NCI-H226 (cell line): Measurements from ENCODE around the gene USP54.

Source experiments
- DNase-seq: peaks from one replicate; pipeline ENCODE4 v3.0.0-alpha.2; 2015

Gene USP54

DNA sequence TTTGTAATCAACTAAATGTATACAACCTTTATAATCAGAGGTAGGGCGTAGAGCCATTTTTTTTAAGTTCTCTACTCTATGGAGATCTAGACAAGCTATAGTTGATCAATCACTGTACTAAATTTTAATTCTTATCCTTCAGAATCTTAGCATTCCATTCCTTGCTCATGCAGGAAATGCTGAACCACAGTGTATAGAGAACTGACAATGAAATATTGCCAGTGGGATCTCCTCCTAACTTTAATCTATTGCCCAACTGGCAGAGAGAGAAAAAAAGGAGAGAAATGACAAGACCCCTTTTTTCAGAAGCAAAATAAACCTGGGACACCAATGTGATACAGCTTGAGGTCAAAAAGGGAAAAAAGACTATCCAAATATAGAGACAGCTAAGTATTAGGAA, 68.9 kb downstream of the USP54 start:
- DNase-seq = peak; percentile 49

DNA sequence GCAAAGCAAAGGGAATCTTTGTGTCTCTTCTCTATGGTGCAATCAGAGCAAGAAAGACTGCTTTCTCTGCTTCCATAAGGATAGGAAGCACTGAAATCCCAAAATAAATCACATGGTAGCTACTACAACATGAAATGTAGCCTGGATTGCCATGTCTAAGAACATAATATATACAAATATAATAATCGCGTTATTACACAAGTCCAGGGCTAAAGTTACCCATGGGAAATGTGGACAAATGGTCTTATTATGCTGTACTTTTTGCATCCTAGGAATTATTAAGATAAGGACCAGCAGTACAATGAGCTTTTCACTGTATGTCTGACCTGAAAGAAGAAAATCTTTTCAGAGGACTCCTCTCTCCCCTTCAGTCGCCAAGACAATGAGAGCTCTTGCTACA, 71.8 kb downstream of the USP54 start:
- no peak for DNase-seq

DNA sequence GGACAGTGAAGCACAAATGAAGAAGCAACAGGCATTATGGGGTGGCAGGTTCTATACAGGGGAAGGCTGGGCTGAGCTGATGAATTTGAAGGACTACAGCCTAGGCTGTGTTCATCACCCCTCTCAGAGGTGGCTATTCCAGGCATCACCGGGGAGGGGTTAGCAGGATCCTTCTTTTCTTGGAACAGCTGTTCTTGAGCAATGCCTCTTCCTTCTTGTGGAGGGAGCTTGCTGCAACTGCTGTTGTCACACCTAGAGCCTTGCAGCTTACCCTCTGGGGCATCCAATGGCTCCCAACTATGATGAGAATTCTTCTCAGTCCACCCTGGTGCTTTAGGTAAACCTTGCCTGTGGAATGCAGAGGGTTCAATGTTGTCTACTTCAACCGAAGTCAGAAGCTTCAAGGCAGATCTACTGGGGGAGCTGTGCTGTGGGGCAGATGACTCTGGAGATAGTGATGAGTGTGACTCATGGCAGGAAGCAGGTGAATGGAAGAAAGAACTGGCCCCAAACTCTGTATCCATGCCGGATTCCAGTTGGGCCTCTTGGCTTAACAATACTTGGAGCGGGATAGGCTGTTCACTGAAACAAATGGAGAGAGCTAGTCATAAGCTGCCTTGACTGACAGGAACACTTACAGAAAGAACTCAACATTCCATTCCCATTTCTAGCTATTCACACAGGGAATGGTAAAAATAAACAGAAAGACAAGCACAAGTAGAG, 73.8 kb downstream of the USP54 start:
- peak; percentile 64 for DNase-seq

DNA sequence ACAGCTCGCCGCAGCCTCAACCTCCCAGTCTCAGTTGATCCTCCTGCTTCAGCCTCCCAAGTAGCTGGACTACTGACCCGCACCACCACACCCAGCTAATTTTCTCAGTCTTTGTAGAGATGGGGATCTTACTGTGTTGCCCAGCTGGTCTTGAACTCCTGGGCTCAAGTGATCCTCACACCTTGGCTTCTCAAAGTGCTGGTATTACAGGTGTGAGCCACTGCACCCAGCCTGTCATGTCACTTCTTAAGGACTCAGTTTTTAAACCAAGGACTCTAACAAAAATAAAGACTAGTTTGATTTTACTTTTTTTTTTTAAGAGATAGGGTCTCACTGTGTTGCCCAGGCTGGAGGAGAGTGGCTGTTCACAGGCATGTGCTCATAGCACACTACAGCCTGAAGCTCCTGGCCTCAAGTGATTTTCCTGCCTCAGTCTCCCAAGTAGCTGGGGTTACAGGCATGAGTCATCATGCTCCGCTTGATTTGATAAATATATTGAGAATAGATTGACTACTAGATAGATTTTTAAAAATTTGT, 78.9 kb downstream of the USP54 start:
- DNase-seq = no peak

DNA sequence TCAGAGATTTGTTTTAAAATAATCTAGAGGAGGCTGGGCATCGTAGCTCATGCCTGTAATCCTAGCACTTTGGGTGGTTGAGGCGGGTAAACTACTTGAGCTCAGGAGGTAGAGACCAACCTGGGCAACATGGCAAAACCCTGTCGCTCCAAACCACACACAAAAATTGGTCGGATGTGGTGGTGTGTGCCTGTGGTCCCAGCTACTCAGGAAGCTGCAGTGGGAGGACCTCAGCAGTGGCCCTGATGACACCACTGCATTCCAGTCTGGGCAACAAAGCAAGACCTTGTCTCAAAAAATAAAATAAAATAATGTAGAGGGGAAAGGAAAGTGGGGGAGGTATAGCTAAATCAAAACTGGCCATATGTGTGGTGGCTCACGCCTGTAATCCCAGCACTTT, 81.4 kb downstream of the USP54 start:
- no peak for DNase-seq

DNA sequence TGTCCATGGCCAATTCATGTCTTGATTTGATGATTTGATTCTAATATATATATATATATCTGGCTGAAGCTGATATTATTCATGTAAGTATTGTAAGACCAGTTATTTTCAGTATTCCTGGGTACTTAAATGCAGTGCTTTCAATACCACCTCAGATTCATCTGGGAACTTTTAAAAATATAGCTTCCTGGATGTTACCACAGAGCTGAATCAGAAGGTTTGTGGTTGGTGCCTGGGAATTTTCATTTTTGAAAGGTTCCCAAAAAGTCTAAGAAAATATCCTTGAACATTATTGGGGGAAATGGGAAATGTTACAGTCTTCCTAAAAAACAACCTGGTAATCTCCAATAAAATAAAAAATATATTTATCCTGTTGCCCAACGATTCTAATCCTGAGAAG, 84.7 kb downstream of the USP54 start:
- no peak for DNase-seq

DNA sequence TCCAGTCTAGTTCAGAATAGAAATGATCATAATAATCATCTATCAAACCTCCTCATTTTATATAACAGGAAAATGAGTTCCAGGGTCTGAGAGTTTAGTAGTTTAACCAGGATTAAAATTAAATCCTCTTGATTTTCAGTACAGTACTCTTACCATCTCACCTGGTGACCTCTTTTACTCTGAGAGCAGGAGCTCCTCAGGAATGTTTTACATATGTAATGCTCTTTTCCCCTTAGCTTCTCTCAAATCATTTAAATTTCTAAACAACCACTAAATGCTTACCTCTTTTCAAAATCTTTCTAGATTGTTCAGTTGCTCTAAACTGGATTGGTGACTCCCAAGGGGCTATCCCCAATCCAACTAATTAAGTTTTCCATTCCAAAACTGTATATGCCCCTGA, 85.1 kb downstream of the USP54 start:
- DNase-seq = no peak

DNA sequence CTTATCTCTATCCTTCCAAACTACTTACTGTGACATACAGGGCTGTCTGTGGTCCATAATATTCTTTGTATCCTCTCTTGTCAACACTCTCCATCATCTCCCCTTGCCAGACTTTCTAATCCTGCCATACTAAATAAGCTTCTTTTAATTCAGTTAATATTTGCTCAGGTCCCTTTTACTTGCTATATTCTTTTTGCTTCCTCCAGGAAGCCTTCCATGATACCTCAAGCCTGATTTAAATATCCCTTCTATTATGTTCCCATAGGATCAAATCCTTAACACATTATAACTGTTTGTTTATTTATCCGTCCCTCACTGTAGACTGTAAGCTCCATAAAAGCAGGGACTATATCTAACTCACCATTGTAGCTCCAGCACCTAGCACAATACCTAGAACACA, 88.1 kb downstream of the USP54 start:
- DNase-seq = no peak

DNA sequence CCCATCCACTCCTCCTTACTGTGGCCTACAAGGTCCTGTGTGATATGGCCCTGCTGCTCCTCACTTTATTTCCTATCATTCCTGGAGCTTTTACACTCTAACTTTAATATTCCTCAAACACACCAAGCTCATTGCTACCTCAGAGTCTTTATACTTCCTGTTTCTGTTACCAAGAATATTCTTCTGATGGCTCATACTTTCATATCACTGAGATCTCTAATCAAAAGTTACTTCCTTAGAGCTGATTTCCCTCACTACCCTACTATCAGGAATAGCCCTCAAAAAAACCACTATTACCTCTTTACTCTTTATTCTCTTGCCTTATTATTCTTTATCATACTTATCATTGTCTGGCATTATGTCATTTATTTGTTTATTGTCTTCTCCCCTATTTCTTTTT, 89.5 kb downstream of the USP54 start:
- DNase-seq = no peak

DNA sequence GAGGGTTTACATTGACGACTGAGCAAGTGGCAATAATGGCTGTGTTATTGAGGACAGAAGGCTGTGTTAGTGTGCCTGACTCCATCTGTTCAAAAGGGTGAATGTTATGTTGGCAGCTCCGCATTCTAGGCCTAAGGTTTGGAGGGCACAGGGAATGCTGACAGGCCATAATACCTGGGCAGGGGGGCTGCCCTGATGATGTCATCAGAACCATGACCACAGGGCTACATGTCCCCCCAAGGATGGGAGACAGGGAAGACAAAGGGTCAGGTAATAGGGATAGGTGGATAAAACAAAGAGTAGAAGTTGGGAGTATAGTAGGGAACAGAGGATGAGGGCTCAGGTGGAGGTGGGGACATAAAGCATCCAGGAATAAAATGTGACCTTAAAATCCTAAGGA, 93.5 kb downstream of the USP54 start:
- no peak for DNase-seq

DNA sequence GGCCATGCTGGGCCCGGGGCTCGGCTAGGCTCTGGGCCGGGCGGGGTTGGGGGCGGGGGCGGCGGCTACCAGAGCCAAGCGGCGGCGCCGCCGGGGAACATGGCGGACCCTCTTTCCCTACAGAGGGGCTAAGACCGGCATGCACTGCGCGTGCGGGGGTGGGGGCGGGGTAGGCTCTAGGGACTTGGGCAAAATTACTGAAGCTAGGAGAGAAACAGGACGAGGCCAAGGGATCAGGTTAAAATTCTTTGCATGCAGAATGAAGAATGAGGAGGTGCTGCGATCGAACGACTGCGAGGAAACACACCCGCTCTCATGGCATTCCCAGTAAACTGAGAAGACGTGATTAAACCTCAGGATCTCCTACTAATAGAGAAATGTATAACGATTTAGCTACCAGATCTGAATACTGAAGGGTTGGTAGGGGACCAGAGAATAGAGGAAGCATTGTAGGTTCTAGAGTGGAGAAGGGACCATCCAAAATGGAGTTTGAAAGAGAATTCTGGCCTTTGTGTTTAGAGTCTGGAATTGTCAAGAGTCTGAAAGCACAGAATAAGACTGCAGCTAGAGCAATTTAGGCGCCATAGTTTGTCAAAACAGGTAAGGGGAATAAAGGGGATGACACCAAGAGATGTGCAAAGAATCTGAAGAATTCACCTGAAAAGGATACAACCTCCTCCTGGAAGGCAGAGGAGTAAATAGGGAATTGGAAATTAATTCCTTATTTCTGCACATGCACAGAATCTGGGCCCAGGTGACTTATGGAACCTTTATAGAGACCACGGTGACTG, 95.1 kb downstream of the USP54 start, which contains the start of gene PPP3CB:
PPP3CB (minus strand) TSS at position 141 of the 791 bp plus-strand sequence; CDS start at position 6, 135 bp downstream.
- peak; percentile 87 for DNase-seq

DNA sequence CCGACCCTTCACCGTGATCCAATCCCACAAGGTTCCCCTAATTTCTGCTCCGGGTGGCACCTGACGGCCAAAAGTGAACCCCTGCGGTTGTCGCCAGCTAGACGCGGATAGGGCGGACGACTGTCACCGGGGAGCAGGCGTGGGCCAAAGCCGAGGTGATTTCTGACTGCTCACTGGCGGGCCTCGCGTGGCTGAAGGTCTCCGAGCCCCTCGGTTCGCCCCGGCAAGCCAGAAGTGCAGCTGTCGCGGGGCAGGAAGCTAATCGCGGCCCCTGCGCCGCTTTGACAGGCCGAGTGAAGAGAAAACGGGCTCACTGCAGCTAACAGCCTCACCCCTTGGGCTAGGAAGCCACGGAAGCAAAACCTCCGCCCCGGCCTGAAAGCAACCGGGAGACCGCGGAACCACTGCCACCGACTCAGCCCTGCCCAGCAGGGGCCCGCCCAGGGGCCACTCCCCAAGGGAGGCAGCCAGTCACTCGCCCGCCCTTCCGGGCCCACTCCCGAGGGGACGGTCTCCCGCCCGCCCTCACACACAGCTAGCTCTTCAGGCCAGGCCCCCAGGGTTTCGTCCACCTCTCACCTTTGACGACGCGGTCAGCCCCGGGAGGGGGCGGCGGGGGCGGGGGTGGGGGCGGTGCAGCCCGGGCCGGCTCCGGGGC, 95.8 kb downstream of the USP54 start:
- DNase-seq = peak; percentile 92

DNA sequence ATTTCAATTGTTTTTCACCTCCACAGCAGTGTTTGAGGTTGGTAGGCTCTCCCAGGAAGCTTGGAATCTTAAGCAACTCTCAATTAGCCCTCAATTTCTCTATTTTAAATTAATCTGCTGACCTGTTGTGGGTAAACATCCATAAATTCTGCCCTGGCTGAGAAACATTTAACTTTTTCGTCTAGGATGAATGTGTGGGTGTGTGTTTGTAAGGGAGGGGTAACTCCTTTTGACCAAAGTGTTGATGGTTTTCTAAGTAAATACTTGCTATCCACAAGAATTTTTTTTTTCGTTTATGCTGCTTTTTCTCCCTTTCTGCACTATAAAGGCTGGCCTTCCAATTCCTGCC, 96.3 kb downstream of the USP54 start:
- DNase-seq = no peak

DNA sequence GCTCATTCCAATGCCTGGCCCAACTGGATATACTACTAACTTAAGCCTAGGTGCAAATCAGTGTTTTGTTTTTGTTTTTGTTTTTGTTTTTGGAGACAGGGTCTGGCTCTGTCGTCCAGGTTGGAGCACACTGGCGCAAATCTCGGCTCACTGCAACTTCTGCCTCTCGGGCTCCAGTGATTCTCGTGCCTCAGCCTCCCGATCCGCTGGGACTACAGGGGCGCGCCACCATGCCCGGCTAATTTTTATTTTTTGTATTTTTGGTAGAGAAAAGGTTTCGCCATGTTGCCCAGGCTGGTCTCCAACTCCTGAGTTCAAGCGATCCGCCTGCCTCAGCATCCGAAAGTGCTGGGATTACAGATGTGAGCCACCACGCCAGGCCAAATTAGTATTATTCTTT, 96.9 kb downstream of the USP54 start:
- no peak for DNase-seq

DNA sequence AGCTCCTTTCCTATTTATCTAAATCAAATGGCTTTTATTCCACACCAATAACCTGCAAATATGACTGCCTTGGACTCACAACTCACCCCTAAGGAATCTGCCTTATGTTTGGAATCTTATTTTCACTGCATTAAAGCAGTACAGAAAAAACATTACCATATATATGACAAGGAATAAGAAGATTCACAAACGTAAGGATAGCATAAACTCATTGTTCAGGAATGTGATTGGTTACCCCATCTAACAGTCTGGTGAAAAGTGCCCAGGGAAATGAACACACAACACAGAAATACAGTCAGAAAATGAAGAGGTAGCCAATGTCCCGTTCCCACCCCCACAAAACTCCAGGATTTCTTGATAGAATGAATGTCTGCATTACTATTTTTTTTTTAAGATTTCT, 97.4 kb downstream of the USP54 start:
- peak; percentile 52 for DNase-seq

DNA sequence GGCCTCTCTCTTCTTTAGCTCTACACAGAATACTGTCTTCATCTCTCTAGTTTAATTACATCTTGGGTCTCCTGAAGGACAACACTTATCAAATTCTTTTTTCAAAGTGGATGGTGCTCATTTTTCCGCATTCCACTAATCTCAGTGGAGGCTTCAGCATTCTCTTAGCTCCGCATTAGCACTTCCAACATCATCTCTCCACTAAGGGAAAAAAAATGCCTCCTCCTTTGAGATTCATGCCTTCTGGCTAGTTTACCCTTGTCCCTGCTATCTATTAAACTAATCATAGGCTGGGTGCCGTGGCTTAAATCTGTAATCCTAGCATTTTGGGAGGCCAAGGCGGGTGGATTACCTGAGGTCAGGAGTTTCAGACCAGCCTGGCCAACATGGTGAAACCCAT, 104.5 kb downstream of the USP54 start:
- DNase-seq = no peak

DNA sequence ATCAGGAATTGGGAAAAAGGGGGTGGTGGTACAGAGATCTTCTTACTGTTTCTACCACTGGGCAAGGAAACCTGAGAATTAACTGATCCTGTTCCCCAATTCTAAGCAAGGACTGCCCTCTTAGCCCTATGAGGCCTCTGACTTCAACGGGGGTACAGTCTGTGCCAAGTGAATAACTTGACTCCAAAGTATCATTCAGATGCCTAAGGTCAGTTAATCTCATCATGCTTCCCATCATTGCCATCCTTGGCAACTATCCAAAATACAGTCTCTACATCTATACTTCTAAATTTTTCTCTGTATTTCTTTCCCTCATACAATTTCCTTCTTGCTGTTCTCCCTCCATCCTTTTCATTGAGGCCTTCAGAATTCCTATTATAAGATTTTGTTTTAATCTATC, 105.8 kb downstream of the USP54 start:
- DNase-seq = no peak

DNA sequence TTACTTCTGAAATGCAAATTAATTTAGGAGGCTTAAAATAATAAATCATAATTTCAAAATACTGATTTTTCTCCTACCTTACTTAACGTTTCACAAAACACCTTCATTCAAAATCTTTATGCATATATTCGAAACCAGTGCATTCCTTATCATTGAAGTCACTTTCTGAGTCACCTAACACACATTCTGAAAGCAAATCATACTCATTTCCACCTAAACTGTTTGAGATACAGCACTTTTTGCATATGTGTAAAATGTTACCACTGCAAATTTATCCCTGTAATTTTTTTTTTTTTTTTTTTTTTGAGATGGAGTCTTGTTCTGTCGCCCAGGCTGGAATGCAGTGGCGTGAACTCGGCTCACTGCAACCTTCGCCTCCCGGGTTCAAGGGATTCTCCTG, 111.0 kb downstream of the USP54 start:
- peak; percentile 67 for DNase-seq

DNA sequence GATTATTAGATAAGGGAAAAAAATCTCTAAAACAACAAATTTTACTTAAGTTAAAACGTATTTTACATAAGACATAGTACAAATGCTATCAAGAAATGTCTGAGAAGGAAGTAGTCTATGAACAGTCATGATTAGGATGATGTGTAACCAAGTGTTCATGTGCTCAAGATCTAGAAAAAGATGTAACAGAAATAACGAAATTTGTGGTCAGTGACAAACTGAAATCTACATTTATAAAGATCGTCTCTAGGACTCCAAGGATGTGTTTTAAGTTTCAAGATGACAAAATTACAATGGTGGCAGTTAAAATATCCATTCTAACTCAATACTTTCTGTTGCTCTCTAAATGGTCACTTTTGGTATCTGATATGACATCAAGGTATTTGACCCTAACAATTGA, 112.5 kb downstream of the USP54 start:
- no peak for DNase-seq

DNA sequence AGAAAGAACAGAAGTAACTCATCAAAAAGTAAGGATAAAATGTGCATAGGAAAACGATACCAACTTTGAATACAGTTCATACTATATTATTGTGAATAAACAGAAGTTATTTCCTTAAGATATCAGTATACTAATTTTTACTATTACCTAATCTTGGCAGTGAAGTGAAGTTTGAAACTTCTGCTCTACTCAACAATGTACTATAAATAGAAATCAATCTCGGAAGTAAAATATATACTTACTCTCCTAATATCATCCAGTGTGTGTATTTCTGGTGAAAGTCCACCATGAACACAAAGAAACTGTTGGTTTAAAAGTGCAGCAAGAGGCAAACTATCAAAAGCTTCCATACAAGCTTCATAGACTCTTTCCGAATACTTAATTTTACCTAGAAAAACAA, 119.9 kb downstream of the USP54 start:
- no peak for DNase-seq

DNA sequence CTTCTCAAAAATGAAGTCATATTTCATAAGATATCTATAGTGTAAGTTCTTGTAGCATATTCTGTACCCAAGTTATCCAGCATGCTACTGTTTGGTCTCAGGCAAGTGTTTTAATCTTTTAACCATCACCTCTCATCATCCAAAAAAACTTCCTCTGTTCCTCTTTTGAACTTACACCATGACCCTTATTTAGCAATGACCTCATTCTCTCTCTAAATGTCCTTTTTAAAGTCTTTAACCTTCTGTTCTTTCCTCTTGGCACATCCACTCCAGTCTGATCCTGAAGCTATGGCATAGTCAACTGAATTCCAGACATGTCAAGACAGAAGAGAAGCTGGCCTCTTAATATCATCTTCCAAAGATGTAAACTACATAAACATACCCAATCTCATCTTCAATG, 121.6 kb downstream of the USP54 start:
- no peak for DNase-seq

DNA sequence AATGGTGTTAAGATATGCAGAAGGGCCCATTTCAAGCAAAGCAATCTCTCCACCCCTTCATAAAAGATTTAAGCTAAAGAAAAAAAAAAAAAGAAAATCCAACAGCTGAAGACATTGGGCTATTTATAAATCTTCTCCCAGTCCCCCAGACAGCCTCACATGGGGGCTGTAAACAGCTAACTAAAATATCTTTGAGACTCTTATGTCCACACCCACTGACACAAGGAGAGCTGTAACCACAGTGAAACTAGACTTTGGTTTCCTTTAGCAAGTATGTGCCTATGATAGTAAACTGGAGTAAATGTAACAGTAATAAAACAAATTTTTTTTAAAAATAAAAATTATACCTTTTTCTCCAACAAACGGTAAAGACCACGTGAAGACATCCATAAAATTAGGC, 123.9 kb downstream of the USP54 start:
- no peak for DNase-seq

DNA sequence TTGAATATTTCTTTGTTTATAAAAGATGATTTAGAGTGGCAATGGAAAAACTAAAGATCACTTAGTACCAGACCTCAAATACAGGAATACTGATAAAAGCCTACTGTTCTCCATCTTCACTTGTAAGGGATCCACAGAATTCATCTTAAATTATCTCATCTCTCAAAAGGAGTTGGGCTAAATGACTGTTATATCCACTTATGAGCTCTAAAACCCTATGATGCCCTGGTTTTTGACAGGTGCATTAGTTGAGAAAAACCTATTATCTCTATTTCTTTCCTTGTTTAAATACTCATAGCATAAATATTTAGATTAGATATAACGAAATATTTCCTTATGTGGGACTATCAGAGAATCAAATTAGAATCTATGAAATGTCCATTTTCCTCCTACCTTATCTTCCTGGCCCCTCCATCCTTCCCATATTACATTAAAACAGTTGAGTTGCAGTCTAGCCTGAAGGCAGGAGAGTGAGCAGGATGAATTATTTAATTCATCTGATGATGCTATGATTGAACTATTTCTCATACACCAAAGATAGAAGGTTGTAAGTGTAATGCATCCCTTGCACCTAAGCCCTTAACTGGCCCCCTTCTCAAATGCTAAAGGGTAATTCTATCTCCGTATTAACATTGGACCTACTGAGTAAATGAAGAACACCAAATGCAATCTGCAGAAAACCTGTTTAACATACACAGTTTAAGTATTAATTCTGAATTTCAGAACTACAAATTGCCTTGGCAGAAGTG, 125.0 kb downstream of the USP54 start:
- no peak for DNase-seq
